Measurements from ENCODE around the gene TPRN. TPM values are rescaled to one million over a fixed set of nuclear protein-coding genes. Genes with fewer than 3 reads are reported as not detected.

TPRN gene
- total and polyA plus RNA-seq, 9 donors, result 0.68 to 18.4 (median 15.2) TPM

DNA sequence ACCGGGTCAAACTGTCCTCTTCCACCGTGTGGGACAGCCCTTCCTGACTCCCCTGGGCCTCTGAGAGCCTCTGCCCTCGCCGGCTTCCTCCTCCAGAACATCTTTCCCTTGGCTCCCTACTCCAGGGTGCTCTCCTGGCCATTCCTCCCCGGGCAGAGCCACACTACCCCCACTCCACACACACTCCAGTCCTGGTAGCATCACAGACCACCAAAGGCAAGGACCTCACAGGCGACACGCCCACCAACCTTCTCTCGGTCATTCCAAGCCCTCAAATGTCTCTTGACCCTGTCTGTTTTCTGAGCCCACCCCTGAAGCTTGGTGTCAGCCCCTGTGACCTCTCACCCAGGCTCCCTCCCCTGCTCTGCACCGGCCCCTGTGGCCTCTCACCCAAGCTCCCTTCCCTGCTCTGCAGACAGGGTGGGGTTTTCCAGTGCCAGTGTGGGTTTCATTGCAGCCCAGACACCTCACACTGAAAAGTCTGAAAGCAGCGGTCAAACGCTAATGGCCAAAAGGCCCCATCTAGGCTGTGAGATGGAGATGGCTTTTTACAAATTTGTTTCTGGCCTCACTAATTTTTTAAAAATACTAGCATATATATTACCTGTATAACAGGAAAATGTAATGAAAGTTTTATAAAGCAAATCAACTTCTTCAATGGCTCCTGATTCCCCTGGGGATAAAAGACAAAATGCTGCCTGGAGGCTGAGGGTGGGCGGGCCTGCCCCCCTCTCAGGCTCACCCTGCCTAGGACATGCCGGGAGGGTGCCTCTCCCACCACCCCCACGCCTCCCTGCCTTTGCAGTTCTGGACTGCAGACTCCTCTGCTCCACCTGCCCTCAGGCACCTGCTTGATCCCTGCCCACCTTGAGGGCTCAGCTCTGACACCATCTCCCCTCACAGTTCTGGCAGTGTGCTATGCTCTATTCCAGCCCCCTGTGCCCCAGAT, 41.2 kb downstream of the TPRN start:
- H3K27ac ChIP-seq, result no peak overlapping the region
- no peaks in the 10 kb centered on the region for H3K36me3 ChIP-seq
- 24 to 42% (median 28%) methylated on average over 14 of the region's 14 CpGs for WGBS, 3 donors
- intact Hi-C loops (cut with DNase I), result no loop called here
- TF ChIP-seq EP300 (IDR thresholded peaks at IDR 0.05) (no peak), POLR2A (IDR thresholded peaks at IDR 0.05) (no peak)
- TF ChIP-seq, protein P1, sequence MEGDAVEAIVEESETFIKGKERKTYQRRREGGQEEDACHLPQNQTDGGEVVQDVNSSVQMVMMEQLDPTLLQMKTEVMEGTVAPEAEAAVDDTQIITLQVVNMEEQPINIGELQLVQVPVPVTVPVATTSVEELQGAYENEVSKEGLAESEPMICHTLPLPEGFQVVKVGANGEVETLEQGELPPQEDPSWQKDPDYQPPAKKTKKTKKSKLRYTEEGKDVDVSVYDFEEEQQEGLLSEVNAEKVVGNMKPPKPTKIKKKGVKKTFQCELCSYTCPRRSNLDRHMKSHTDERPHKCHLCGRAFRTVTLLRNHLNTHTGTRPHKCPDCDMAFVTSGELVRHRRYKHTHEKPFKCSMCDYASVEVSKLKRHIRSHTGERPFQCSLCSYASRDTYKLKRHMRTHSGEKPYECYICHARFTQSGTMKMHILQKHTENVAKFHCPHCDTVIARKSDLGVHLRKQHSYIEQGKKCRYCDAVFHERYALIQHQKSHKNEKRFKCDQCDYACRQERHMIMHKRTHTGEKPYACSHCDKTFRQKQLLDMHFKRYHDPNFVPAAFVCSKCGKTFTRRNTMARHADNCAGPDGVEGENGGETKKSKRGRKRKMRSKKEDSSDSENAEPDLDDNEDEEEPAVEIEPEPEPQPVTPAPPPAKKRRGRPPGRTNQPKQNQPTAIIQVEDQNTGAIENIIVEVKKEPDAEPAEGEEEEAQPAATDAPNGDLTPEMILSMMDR (IDR thresholded peaks at IDR 0.05), result no peak
- H3K27me3 ChIP-seq, result peaks cover 6% of the 10 kb centered on the region
- no peak for DNase-seq
- peaks cover 6% of the 10 kb centered on the region for H3K4me1 ChIP-seq (ENCODE audit: insufficient read depth)
- H3K9me3 ChIP-seq, result no peaks in the 10 kb centered on the region
- H3K4me3 ChIP-seq, result no peak overlapping the region

DNA sequence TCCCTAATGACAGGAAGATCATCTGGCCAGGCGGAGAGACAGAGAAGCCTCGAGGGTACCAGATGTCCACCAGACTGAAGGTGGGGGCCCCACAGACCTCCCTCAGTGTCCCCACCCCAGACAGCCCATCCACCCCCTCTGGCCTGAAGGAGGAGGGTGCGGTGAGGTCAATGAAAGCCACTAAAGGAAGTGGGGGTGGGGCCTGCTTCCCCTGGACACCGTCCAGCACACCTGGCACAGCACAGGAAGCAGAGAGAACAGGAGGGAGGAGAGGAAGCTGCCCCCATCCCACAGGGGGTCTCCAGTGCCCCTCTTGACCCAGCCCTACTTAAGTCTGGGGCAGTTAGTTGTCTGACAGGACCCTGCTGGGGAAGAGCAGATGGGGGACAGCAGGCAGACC, 41.9 kb downstream of the TPRN start:
- Histone ChIP-seq H3K4me3 (no peak overlapping the region), H3K27ac (no peak overlapping the region), H3K36me3 (no peaks in the 10 kb centered on the region), H3K27me3 (no peaks in the 10 kb centered on the region), H3K4me1 (ENCODE audit: insufficient read depth) (peaks cover 6% of the 10 kb centered on the region), H3K9me3 (no peaks in the 10 kb centered on the region)
- 24 to 37% (median 30%) methylated on average over 4 of the region's 4 CpGs for WGBS, 3 donors
- TF ChIP-seq POLR2A (IDR thresholded peaks at IDR 0.05) (no peak), EP300 (IDR thresholded peaks at IDR 0.05) (no peak)
- TF ChIP-seq, protein P1 (IDR thresholded peaks at IDR 0.05), result no peak
- no peak for DNase-seq
- intact Hi-C loops (cut with DNase I), result no loop called here

DNA sequence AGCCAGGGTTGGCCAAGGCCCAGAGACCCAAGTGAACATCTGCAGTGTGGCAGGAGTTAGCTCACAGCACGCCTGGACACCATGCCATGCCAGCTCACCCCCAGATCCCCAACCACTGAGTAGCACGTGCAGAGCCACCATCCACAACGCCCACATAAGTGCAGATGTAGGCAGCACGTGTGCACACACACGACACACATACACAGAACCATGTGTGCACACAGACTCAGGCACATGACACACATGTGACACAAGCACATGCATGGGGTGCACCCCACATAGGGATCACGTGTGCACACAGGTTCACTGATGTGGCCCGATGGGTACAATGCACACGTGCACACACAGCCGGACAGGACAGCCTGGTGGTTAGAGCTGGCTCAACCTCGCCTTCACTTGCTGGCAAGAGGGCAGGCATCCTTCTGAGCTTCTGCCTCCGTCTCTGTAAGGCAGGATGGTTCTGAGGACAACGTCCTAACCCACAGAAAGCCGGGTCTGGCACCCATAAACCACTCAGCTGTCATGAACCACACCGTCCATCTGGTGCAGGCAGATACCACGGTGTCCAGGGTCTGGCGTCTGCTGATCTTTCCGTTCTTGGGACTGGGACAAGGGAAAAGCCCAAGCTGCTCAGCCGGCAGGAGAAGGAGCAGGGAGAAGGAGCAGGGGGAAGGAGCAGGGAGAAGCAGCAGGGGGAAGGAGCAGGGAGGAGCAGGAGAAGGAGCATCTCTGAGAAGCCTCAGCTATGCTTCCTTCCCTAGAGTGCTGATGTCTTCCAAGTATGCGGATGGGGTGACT, 42.7 kb downstream of the TPRN start:
- WGBS, 3 donors, result 47 to 52% (median 52%) methylated on average over 19 of the region's 19 CpGs
- Histone ChIP-seq H3K36me3 (no peaks in the 10 kb centered on the region), H3K4me1 (ENCODE audit: insufficient read depth) (peaks cover 6% of the 10 kb centered on the region), H3K9me3 (no peaks in the 10 kb centered on the region), H3K4me3 (no peak overlapping the region), H3K27me3 (no peaks in the 10 kb centered on the region), H3K27ac (no peak overlapping the region)
- no peak for DNase-seq
- TF ChIP-seq, protein P1 (IDR thresholded peaks at IDR 0.05), result no peak
- TF ChIP-seq EP300 (IDR thresholded peaks at IDR 0.05) (no peak), POLR2A (IDR thresholded peaks at IDR 0.05) (no peak)
- intact Hi-C loops (cut with DNase I), result no loop called here

DNA sequence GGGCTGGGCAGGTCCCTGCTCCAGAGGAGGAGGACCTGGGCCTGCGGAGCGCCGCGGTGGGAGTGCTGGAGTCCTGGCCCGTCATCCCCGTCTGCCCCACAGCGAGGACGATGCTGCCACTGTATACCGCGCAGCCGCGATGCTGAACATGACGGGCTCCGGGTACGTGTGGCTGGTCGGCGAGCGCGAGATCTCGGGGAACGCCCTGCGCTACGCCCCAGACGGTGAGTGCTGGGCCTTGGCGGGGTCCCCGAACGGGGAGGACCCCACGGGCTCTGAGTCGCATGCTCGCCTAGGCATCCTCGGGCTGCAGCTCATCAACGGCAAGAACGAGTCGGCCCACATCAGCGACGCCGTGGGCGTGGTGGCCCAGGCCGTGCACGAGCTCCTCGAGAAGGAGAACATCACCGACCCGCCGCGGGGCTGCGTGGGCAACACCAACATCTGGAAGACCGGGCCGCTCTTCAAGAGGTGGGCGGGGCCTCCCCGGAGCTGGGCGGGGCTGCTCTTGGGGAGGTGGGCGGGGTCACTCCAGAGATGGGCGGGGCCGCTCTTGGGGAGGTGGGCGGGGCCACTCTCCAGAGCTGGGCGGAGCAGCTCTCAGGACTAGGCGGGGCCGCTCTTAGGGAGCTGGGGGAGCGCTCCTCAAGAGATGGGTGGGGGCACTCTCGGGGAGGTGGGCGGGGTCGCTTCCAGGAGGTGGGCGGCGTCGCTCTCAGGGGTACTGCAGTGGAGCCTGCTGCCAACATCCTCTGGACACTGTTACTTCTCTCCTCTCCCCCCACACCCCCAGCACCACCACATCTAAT, 43.8 kb downstream of the TPRN start:
- TF ChIP-seq POLR2A (IDR thresholded peaks at IDR 0.05) (no peak), EP300 (IDR thresholded peaks at IDR 0.05) (no peak)
- TF ChIP-seq, protein P1 (IDR thresholded peaks at IDR 0.05), result no peak
- WGBS, 3 donors, result 1 to 2% (median 2%) methylated on average over 51 to 65 of the region's 65 CpGs
- Histone ChIP-seq H3K4me1 (ENCODE audit: insufficient read depth) (peaks cover 4% of the 10 kb centered on the region), H3K36me3 (no peaks in the 10 kb centered on the region), H3K9me3 (no peaks in the 10 kb centered on the region), H3K27me3 (no peaks in the 10 kb centered on the region), H3K27ac (no peak overlapping the region), H3K4me3 (no peak overlapping the region)
- intact Hi-C loops (cut with DNase I), result no loop called here
- no peak for DNase-seq
